Measurements from ENCODE around the gene PLAC9. TPM values are rescaled to one million over a fixed set of nuclear protein-coding genes. Genes with fewer than 3 reads are reported as not detected.
A peak's percentile ranks its signal among the peaks of the same experiment; 100 is the strongest.

PLAC9 gene, protein sequence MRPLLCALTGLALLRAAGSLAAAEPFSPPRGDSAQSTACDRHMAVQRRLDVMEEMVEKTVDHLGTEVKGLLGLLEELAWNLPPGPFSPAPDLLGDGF
- not detected for total RNA-seq (2021; ENCODE audit: unreplicated experiment)
- polyA plus RNA-seq (2012; ENCODE audit: insufficient read length) = 0.91 TPM
- not detected for Bru-seq, nascent RNA
- BruChase-seq, experiment 1, labeled RNA remaining after a 2-hour chase = not detected
- percentile 11 among the genes with signal in this experiment for BruChase-seq, experiment 2, labeled RNA remaining after a 6-hour chase
- long read RNA-seq = 0 reads

DNA sequence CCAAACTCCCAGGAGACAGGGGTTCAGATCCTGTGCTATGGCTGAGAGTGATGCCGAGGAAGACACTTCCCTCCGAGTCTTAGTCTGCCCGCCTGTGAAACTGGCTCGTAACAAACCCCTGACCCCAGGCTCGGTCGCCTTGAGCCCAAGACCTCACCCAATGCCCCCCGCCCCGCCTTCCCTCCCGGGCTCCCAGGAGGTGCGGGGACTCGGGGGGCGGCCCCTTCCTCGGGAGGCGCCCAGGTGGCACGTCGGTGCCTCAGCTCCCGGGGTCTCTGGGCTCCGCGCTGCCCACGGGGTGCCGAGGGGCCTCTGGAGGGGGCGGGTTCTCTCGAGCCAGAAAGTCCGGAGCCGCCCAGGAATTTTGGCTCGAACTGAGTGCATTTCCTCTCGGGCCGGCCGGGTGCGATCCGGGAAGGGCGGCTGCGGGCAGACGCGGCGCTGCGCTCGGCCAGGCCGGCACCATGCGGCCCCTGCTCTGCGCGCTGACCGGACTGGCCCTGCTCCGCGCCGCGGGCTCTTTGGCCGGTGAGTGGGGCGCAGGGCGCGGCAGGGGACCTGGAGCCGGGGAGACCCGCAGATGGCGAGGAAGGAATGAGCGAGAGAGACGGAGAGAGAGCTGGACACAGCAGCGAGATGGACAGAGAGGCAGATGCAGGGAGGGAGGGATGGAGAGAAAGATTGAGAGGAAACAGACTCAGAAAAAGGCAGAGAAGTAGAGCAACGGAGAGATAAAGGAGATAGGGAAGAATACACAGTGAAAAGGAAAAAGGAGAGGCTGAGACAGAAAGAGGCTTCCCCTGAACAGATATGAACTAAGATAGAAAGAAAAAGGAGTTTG is at the start of gene PLAC9:
Gene PLAC9 (plus strand): TSS at position 432 of the 841 bp plus-strand sequence. CDS start 33 bp downstream, at position 465.
- H3K4me3 ChIP-seq (ENCODE audit: low read depth in 2 of 2, low read length in 2 of 2) = peak within 1 kb of the TSS; percentile 35 to 36
- H3K36me3 ChIP-seq (ENCODE audit: control insufficient read depth, insufficient read depth, low read length) = no peaks in the 10 kb centered on the region
- in situ Hi-C loops (cut with HindIII; ENCODE audit: low pct_unique_long_range_greater_than_20kb, low sequenced_read_pairs) (no loop called here), intact Hi-C loops (cut with micrococcal nuclease; ENCODE audit: unreplicated experiment) (no loop called here)
- H3K9me3 ChIP-seq (ENCODE audit: control insufficient read depth, insufficient read depth, low read depth, low read length) = no peaks in the 10 kb centered on the region
- CTCF ChIA-PET = no interaction called here
- peak; percentile 79 for ATAC-seq
- POLR2A ChIA-PET = no interaction called here
- H3K27ac ChIP-seq (ENCODE audit: low read length) = no peak within 1 kb of the TSS
- TF ChIP-seq POLR2AphosphoS5 (IDR thresholded peaks at IDR 0.05; ENCODE audit: low read depth, low read length) = no peak
- TF ChIP-seq, protein P1, sequence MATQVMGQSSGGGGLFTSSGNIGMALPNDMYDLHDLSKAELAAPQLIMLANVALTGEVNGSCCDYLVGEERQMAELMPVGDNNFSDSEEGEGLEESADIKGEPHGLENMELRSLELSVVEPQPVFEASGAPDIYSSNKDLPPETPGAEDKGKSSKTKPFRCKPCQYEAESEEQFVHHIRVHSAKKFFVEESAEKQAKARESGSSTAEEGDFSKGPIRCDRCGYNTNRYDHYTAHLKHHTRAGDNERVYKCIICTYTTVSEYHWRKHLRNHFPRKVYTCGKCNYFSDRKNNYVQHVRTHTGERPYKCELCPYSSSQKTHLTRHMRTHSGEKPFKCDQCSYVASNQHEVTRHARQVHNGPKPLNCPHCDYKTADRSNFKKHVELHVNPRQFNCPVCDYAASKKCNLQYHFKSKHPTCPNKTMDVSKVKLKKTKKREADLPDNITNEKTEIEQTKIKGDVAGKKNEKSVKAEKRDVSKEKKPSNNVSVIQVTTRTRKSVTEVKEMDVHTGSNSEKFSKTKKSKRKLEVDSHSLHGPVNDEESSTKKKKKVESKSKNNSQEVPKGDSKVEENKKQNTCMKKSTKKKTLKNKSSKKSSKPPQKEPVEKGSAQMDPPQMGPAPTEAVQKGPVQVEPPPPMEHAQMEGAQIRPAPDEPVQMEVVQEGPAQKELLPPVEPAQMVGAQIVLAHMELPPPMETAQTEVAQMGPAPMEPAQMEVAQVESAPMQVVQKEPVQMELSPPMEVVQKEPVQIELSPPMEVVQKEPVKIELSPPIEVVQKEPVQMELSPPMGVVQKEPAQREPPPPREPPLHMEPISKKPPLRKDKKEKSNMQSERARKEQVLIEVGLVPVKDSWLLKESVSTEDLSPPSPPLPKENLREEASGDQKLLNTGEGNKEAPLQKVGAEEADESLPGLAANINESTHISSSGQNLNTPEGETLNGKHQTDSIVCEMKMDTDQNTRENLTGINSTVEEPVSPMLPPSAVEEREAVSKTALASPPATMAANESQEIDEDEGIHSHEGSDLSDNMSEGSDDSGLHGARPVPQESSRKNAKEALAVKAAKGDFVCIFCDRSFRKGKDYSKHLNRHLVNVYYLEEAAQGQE (IDR thresholded peaks at IDR 0.05; ENCODE audit: insufficient read depth in 1 of 2, low read depth in 2 of 2, low read length in 1 of 2) = no peak
- TF ChIP-seq SIN3A (IDR thresholded peaks at IDR 0.05; ENCODE audit: borderline replicate concordance, insufficient read depth, low read depth, low read length) = no peak
- TF ChIP-seq, protein P2, sequence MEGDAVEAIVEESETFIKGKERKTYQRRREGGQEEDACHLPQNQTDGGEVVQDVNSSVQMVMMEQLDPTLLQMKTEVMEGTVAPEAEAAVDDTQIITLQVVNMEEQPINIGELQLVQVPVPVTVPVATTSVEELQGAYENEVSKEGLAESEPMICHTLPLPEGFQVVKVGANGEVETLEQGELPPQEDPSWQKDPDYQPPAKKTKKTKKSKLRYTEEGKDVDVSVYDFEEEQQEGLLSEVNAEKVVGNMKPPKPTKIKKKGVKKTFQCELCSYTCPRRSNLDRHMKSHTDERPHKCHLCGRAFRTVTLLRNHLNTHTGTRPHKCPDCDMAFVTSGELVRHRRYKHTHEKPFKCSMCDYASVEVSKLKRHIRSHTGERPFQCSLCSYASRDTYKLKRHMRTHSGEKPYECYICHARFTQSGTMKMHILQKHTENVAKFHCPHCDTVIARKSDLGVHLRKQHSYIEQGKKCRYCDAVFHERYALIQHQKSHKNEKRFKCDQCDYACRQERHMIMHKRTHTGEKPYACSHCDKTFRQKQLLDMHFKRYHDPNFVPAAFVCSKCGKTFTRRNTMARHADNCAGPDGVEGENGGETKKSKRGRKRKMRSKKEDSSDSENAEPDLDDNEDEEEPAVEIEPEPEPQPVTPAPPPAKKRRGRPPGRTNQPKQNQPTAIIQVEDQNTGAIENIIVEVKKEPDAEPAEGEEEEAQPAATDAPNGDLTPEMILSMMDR (IDR thresholded peaks at IDR 0.05) = no peak
- no peak for TF ChIP-seq TCF7L2 (IDR thresholded peaks at IDR 0.05; ENCODE audit: low read depth, low read length)
- H3K4me1 ChIP-seq (ENCODE audit: control insufficient read depth, insufficient read depth, low read length) = no peaks in the 10 kb centered on the region; the same call in 1 of the 2 replicates
- no TSS peak for BruUV-seq (replicated peaks)
- H3K27me3 ChIP-seq (ENCODE audit: control insufficient read depth, insufficient read depth, low read length) = peaks cover 14% of the 10 kb centered on the region
- DNase-seq (ENCODE audit: low read depth, low spot score) = no peak

DNA sequence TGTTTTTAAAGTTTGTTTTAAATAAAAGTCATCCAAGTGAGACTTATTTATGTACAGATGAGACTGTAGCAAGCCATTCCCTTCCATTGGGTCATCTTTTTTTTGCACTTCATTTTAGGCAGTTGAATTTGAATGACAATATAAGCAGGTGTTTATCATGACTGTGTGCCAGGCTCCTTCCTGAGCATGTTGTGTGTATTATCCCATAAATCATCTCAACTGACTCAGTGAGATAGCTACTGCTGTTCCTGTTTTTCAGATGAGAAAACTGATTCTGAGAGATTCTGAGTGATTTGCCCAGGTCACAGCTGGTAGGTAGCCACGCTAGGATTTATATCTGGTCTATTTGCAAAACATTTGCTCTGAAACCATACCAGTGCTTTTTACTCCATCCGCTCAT is 42.4 kb upstream of the PLAC9 start:
- Histone ChIP-seq H3K27me3 (ENCODE audit: control insufficient read depth, insufficient read depth, low read length) (no peaks in the 10 kb centered on the region), H3K27ac (ENCODE audit: low read length) (no peak overlapping the region), H3K9me3 (ENCODE audit: control insufficient read depth, insufficient read depth, low read depth, low read length) (no peaks in the 10 kb centered on the region), H3K4me1 (ENCODE audit: control insufficient read depth, insufficient read depth, low read length) (no peaks in the 10 kb centered on the region), H3K36me3 (ENCODE audit: control insufficient read depth, insufficient read depth, low read length) (no peaks in the 10 kb centered on the region), H3K4me3 (ENCODE audit: low read depth in 2 of 2, low read length in 2 of 2) (no peak overlapping the region)
- POLR2A ChIA-PET = no interaction called here
- in situ Hi-C loops (cut with HindIII; ENCODE audit: low pct_unique_long_range_greater_than_20kb, low sequenced_read_pairs) (no loop called here), intact Hi-C loops (cut with micrococcal nuclease; ENCODE audit: unreplicated experiment) (no loop called here)
- CTCF ChIA-PET = no interaction called here
- BruUV-seq (replicated peaks) = no TSS peak
- TF ChIP-seq SIN3A (IDR thresholded peaks at IDR 0.05; ENCODE audit: borderline replicate concordance, insufficient read depth, low read depth, low read length) (no peak), POLR2AphosphoS5 (IDR thresholded peaks at IDR 0.05; ENCODE audit: low read depth, low read length) (no peak), TCF7L2 (IDR thresholded peaks at IDR 0.05; ENCODE audit: low read depth, low read length) (no peak)
- TF ChIP-seq, protein P1 (IDR thresholded peaks at IDR 0.05; ENCODE audit: insufficient read depth in 1 of 2, low read depth in 2 of 2, low read length in 1 of 2) = no peak
- TF ChIP-seq, protein P2 (IDR thresholded peaks at IDR 0.05) = no peak
- ATAC-seq (no peak), DNase-seq (ENCODE audit: low read depth, low spot score) (no peak)
